SJSA1 (cell line): Measurements from ENCODE around the gene FARS2. TPM values are rescaled to one million over a fixed set of nuclear protein-coding genes. Genes with fewer than 3 reads are reported as not detected.

Source experiments
- DNase-seq, 2 experiments: peaks; one replicate each; pipeline ENCODE4 v3.0.0-alpha.2; 2015 to 2020; ENCODE audit warnings: low spot score in 2 of 2, low read depth in 1 of 2
- H3K27ac ChIP-seq: fragments of 250-450 bp; sonication (Bioruptor Pico); 2 replicates; pipeline ENCODE4 v1.5.1; 2020; ENCODE audit warnings: mild to moderate bottlenecking, moderate library complexity
- H3K27me3 ChIP-seq: fragments of 250-450 bp; sonication (Bioruptor Pico); replicated peaks from 2 replicates; pipeline ENCODE4 v1.5.1; 2020; ENCODE audit warnings: mild to moderate bottlenecking, moderate library complexity
- H3K36me3 ChIP-seq: fragments of 250-450 bp; sonication (Bioruptor Pico); 2 replicates; pipeline ENCODE4 v1.5.1; 2020; ENCODE audit warnings: mild to moderate bottlenecking
- H3K4me1 ChIP-seq: fragments of 250-450 bp; sonication (Bioruptor Pico); replicated peaks from 2 replicates; pipeline ENCODE4 v1.6.1; 2021; ENCODE audit warnings: mild to moderate bottlenecking
- H3K4me3 ChIP-seq: fragments of 250-450 bp; sonication (Bioruptor Pico); 2 replicates; pipeline ENCODE4 v1.5.1; 2020; ENCODE audit warnings: mild to moderate bottlenecking
- H3K9me3 ChIP-seq: fragments of 250-450 bp; sonication (Bioruptor Pico); replicated peaks from 2 replicates; pipeline ENCODE4 v1.5.1; 2020; ENCODE audit warnings: mild to moderate bottlenecking
- total RNA-seq: library from RNA; depleted of rRNA; stranded (reverse); fragments of >200 nt; shearing (Covaris generic); gene quantifications from 2 replicates; pipeline ENCODE4 v1.2.3, GENCODE V29; 2014

The FARS2 gene
- total RNA-seq, 1 experiment from 2014 or later: 13.3 TPM

DNA sequence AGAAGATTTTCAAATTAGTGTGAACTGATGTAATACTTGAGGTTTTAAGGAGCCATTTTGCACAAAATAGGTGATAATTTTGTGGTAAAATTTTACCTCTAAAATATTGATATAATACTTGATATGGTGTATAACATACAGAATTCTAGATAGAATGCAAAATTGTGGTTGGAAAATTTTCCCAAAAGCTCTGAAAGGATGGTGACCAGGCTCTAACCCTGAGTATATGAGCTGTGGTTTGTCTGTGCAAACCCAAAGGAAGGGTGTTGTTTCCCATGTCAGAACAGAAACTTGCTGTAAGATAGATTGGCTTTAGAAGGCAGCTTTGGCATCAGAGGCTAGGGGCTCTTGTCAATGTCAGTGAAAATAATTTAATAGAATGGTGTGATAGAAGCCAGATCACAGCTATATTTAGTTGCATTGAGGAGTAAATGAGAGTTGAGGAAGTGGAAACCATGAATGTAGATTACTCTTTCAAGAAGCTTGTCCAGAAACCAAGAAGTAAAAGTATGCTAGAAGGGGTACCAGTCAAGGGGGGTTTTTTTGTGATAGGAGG, 257.7 kb downstream of the FARS2 start:
- Histone ChIP-seq H3K9me3 (no peaks in the 10 kb centered on the region), H3K4me1 (no peaks in the 10 kb centered on the region), H3K36me3 (no peaks in the 10 kb centered on the region), H3K4me3 (no peak overlapping the region), H3K27ac (no peak overlapping the region), H3K27me3 (no peaks in the 10 kb centered on the region)
- no peak for DNase-seq

DNA sequence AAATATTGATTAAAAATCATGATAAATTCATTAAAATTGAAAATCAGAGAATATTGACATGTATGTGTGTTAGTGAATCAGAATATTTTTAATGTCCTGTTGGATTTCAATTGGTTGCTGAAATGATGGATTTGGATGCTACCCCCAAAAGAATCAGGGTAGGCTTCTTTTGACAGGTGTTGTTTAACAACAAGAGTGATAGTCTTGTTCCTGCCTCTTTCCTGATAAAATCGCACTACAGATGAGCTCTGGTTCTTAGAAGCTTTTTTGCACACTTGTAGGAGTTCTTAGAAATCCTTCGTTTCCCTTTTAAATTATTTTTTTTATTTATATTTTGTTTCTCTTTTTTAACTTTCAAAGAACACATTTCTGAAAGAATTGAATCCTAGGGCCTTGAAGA, 259.5 kb downstream of the FARS2 start:
- H3K36me3 ChIP-seq: no peaks in the 10 kb centered on the region
- no peaks in the 10 kb centered on the region for H3K27me3 ChIP-seq
- no peak overlapping the region for H3K27ac ChIP-seq
- no peak overlapping the region for H3K4me3 ChIP-seq
- DNase-seq: no peak
- no peaks in the 10 kb centered on the region for H3K4me1 ChIP-seq
- no peaks in the 10 kb centered on the region for H3K9me3 ChIP-seq

DNA sequence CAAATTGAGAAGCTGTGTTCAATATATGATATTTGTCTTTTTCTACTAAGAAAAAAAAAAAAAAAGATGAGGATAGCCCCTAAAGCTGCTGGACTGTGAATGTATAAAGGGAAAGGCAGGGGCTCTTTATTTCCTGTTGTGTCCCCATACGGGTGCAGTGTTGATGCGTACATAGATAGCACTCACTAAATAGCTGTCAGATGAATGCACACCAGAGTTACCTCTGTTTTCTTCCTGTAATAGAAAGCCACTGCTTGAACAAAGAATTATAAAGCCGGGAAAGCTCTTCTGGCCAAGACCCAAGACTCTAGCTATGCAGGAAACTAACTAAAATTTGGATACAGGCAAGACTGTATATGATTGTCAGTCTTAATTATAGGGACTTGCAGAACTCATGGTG, 260.0 kb downstream of the FARS2 start:
- Histone ChIP-seq H3K4me3 (no peak overlapping the region), H3K9me3 (no peaks in the 10 kb centered on the region), H3K27me3 (no peaks in the 10 kb centered on the region), H3K4me1 (no peaks in the 10 kb centered on the region), H3K36me3 (no peaks in the 10 kb centered on the region), H3K27ac (no peak overlapping the region)
- DNase-seq: no peak

DNA sequence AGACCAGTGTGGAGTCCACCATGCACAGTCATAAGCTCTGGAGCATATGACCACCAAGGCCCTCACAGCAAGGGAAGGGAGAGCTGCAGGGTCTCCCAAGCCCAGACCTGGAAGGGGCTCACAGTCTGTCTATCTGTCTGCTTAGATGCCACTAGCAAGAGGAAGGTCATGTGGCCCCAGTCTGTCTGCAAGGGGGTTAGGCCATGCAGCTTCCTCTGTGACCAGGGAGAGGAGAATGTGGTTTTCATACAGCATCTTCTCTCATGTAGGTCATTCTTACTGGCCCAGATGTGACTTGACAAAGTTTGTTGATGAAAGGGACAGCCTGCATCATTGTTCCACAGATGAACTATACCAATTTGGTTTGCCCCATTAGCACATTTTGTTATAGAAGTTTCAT, 260.8 kb downstream of the FARS2 start:
- Histone ChIP-seq H3K4me1 (no peaks in the 10 kb centered on the region), H3K4me3 (no peak overlapping the region), H3K27me3 (no peaks in the 10 kb centered on the region), H3K27ac (no peak overlapping the region), H3K9me3 (no peaks in the 10 kb centered on the region), H3K36me3 (no peaks in the 10 kb centered on the region)
- no peak for DNase-seq

DNA sequence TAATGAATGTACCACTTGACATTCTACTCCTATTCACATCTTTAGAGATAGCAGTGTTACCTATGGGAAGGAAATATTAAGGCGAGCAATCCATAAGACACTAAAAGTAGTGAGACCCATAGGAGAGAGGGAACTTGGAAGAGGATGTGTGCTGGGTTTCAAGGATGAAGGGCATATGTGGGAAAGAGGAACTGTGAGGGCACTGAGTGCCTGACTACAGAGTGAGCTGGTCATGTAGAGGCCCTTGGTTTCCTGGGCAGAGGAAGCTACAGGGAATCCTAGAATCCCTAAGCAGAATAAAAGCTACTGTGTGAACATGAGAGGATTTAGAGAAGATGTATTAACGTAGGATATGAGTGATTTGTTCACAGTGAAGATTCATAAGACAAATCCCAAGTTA, 262.8 kb downstream of the FARS2 start:
- no peak overlapping the region for H3K4me3 ChIP-seq
- H3K27ac ChIP-seq: no peak overlapping the region
- no peak for DNase-seq
- H3K4me1 ChIP-seq: no peaks in the 10 kb centered on the region
- no peaks in the 10 kb centered on the region for H3K36me3 ChIP-seq
- H3K9me3 ChIP-seq: no peaks in the 10 kb centered on the region
- no peaks in the 10 kb centered on the region for H3K27me3 ChIP-seq

DNA sequence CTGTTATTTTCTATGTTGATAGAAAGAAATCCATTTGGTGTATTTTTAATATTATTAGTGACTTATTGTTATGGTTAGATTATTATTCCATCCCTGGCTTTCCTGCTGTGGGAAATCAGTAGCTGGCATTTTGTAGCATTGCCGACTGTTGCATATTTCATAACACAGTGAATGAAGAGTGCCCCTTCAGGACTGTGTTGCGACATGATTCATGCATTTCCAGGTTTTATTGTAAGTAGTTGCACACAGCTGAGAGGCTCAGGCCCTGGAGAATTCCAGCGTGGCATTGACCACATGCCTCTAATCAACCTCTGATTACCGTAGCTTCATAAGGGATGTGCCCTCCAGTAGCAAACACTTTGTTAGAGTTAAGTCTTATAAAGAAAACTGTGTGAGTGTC, 263.9 kb downstream of the FARS2 start:
- no peak for DNase-seq
- Histone ChIP-seq H3K4me1 (no peaks in the 10 kb centered on the region), H3K4me3 (no peak overlapping the region), H3K27me3 (no peaks in the 10 kb centered on the region), H3K27ac (no peak overlapping the region), H3K36me3 (no peaks in the 10 kb centered on the region), H3K9me3 (no peaks in the 10 kb centered on the region)

DNA sequence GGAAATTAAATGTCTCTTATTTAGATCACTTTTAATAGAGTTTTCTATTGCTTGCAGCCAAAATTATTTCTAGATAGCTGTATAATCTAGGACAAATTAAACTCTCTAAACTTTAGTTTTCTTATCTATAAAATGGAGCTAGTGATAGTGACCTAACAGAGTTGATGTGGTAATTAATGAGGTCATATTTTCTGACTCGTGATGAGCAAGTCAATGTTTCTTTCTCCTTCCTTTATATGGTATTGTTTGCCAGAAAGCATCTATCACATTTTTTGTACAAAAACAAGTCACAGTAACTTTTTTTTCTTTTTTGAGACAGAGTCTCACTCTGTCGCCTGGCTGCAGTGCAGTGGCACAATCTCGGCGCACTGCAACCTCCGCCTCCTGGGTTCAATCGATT, 267.7 kb downstream of the FARS2 start:
- H3K27me3 ChIP-seq: no peaks in the 10 kb centered on the region
- H3K4me3 ChIP-seq: no peak overlapping the region
- no peaks in the 10 kb centered on the region for H3K36me3 ChIP-seq
- H3K27ac ChIP-seq: no peak overlapping the region
- no peak for DNase-seq
- no peaks in the 10 kb centered on the region for H3K4me1 ChIP-seq
- H3K9me3 ChIP-seq: no peaks in the 10 kb centered on the region

DNA sequence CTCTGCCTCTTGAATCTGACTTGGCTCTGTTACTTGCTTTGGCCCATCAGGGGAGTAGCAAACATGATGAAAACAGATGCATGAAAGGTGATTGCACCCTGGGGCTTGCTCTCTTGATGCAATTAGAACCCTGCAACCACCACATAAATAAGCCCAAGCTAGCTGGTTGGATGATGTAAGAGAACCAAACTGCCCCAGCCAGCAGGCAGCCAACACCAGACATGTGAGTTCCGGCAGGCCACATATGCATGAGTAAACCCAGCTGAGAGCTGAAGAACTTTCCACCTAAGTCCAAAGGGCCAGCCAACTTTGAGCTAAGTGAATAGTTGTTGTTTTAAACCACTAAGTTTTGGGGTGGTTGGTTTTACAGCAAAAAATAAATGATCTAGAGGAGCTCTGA, 268.4 kb downstream of the FARS2 start:
- DNase-seq: no peak
- Histone ChIP-seq H3K27ac (no peak overlapping the region), H3K9me3 (no peaks in the 10 kb centered on the region), H3K36me3 (no peaks in the 10 kb centered on the region), H3K4me1 (no peaks in the 10 kb centered on the region), H3K27me3 (no peaks in the 10 kb centered on the region), H3K4me3 (no peak overlapping the region)

DNA sequence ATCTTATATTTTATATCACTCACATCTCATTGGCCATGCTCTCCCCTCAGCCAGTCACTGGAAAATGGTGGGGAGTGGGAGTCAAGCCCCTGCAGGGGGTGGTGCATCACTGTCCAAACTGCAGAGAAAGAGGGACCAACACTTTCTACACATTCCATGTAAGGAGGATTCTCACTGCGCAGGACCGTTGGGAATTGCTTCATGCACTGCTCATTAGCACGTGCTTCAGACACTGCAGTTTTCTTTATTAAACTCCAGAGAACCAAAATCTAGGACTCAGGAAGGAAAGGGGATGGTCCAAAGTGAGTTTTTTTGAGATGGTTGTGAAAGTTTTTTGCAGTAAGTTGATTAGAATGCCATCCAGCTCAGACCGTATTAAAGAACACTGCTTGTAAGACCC, 269.8 kb downstream of the FARS2 start:
- Histone ChIP-seq H3K27ac (no peak overlapping the region), H3K36me3 (no peaks in the 10 kb centered on the region), H3K27me3 (no peaks in the 10 kb centered on the region), H3K4me1 (no peaks in the 10 kb centered on the region), H3K9me3 (no peaks in the 10 kb centered on the region), H3K4me3 (no peak overlapping the region)
- DNase-seq: no peak

DNA sequence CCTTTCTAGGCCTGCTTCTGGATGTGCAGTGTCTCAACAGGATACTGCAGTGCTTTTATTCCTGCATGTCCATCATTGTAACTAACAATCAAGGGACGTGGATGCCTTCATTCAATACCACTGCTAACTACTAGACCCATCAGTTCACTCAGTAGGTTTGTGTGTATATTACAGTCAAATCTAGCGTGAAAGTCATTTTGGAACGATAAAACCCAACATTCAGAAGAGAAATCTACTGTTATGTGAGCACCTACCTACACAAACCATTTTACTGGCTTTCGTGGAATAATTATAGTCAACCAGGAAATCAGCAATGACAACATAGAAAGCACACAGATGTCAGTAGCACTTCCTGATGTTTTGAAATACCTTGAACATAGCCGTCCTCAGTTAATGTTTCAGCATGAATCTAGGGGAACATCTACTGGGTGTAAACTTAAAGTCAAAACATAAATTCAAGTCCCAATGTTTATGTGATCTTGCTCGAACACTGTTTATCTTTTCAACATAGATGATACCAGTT, 270.6 kb downstream of the FARS2 start:
- no peak for DNase-seq
- no peaks in the 10 kb centered on the region for H3K9me3 ChIP-seq
- H3K27me3 ChIP-seq: no peaks in the 10 kb centered on the region
- no peaks in the 10 kb centered on the region for H3K36me3 ChIP-seq
- H3K4me3 ChIP-seq: no peak overlapping the region
- no peak overlapping the region for H3K27ac ChIP-seq
- no peaks in the 10 kb centered on the region for H3K4me1 ChIP-seq

DNA sequence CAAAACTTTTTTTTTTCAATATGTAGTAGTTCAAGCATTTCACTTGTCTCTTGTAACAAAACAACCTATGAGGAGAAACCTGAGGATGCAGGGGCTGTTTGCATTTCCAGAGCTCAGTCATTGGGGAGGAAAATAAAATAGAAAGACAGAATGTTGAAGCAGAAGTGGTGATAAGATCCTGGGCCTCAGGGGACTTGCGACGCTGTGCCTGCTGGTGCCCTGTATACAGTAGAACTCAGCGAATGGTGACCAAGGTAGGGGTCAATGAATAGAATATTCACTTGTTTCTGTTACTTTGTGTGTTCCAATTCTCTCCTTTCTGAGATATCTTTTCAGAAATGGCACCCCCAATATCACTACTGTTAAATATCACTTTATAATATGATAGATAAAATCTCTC, 271.6 kb downstream of the FARS2 start:
- no peak for DNase-seq
- H3K27me3 ChIP-seq: no peaks in the 10 kb centered on the region
- no peak overlapping the region for H3K27ac ChIP-seq
- H3K4me1 ChIP-seq: no peaks in the 10 kb centered on the region
- no peaks in the 10 kb centered on the region for H3K9me3 ChIP-seq
- no peaks in the 10 kb centered on the region for H3K36me3 ChIP-seq
- no peak overlapping the region for H3K4me3 ChIP-seq

DNA sequence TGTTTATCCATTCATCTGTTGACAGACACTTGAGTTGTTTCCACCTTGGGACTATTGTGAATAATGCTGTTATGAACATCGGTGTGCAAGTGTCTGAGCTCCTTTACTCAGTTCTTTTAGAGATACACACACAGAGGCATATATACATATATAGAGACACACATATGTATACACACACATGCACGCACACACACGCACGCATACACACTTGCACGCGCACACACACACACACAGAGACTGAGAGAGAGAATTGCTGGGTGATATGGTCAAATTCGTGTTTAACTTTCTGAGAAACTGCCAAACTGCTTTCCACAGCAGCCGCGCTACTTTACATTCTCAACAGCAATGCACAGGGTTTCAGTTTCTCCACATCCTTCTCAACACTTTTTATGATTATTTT, 273.3 kb downstream of the FARS2 start:
- Histone ChIP-seq H3K4me3 (no peak overlapping the region), H3K27ac (no peak overlapping the region), H3K27me3 (no peaks in the 10 kb centered on the region), H3K4me1 (no peaks in the 10 kb centered on the region), H3K36me3 (no peaks in the 10 kb centered on the region), H3K9me3 (no peaks in the 10 kb centered on the region)
- no peak for DNase-seq

DNA sequence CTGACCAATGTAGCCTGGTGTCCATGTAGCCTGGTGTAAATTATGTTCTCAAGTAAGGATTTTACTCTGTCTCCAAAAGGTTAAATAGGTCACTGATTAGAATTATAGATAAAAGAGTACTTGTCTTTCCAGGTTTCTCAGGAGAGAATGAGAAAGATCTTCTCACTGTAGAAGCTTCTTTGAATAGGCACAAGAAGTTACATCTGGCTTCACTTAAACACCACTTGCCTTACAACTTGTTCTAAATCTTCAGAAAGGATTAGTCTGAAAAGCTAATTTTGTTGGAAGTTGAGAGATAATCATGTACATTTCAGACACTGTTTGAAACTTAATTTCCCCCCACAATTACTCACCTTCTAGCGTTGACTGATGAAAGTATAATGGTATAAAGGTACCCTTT, 275.3 kb downstream of the FARS2 start:
- Histone ChIP-seq H3K36me3 (no peaks in the 10 kb centered on the region), H3K27ac (no peak overlapping the region), H3K9me3 (no peaks in the 10 kb centered on the region), H3K4me3 (no peak overlapping the region), H3K27me3 (no peaks in the 10 kb centered on the region), H3K4me1 (peaks cover under 1% of the 10 kb centered on the region; the same call in 1 of the 2 replicates)
- no peak for DNase-seq

DNA sequence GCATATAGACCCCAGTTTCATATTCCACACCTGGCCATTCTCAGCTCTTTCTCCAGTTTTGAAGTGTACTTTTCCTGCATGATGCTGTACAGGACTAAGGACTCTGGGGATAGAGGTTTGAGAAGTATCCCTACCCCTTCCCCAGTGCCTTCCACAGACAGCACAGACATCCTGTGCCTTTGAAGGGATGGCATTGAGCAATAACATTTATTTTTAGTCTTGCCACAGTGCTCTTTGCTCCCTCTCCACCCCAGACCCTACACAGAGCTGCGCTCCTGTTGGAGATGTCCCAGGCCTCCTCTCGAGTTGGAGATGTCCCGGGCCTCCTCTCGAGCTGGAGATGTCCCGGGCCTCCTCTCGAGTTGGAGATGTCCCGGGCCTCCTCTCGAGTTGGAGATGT, 275.8 kb downstream of the FARS2 start:
- no peaks in the 10 kb centered on the region for H3K36me3 ChIP-seq
- no peaks in the 10 kb centered on the region for H3K9me3 ChIP-seq
- H3K4me1 ChIP-seq: peaks cover 5% of the 10 kb centered on the region
- no peak overlapping the region for H3K4me3 ChIP-seq
- H3K27ac ChIP-seq: no peak overlapping the region
- no peak for DNase-seq
- H3K27me3 ChIP-seq: no peaks in the 10 kb centered on the region

DNA sequence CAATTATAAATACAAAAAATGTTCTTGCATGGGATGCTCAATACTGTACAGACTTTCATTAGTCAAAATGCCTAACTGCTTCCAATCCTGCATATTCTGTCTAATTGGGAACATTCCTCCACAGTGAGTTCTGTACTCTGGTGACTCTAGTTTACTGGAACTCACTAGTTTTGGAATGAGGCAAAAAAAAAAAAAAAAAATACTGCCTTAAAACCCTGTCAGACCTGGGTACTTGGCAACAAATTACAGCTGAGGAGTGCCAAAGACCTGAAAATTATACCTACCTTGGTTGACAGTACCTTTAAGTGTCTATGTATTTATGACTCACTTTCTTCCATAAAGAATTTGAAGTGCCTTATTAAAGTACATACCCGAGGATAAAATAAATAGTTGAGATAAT, 276.7 kb downstream of the FARS2 start:
- no peak overlapping the region for H3K27ac ChIP-seq

More for the DNA sequence above, 276.7 kb downstream of the FARS2 start:
- Histone ChIP-seq H3K27me3 (no peaks in the 10 kb centered on the region), H3K4me3 (no peak overlapping the region), H3K36me3 (no peaks in the 10 kb centered on the region), H3K4me1 (peaks cover 8% of the 10 kb centered on the region), H3K9me3 (no peaks in the 10 kb centered on the region)
- no peak for DNase-seq
